Measurements from ENCODE around the gene NEO1.

- TF ChIP-seq CTCF (IDR thresholded peaks at IDR 0.05; ENCODE audit: borderline replicate concordance, extremely low read depth, low read length, poor library complexity, severe bottlenecking) (no peak), EZH2 (IDR thresholded peaks at IDR 0.05; ENCODE audit: borderline replicate concordance, low read depth, low read length, severe bottlenecking) (no peak)
Observed at GRCh38 chr15:73005032-73005431, 47.2 kb upstream of the NEO1 start.
